GM19467 (cell line): ENCODE results near the gene DEAF1.

Experiments used
- ATAC-seq: cut with Tn5 transposase; IDR thresholded peaks from one replicate; pipeline ENCODE4 v1.9.1; 2021; ENCODE audit warnings: mild to moderate bottlenecking, moderate library complexity; ENCODE audit not compliant: unreplicated experiment

Gene DEAF1

GRCh38 chr11:722346-722811 lies 27.4 kb upstream of the DEAF1 start:
- no peak for ATAC-seq

GRCh38 chr11:721741-722345 lies 26.8 kb upstream of the DEAF1 start:
- ATAC-seq, result no peak

- ATAC-seq, result no peak
Measured at GRCh38 chr11:721247-721740, 26.3 kb upstream of the DEAF1 start.

DNA sequence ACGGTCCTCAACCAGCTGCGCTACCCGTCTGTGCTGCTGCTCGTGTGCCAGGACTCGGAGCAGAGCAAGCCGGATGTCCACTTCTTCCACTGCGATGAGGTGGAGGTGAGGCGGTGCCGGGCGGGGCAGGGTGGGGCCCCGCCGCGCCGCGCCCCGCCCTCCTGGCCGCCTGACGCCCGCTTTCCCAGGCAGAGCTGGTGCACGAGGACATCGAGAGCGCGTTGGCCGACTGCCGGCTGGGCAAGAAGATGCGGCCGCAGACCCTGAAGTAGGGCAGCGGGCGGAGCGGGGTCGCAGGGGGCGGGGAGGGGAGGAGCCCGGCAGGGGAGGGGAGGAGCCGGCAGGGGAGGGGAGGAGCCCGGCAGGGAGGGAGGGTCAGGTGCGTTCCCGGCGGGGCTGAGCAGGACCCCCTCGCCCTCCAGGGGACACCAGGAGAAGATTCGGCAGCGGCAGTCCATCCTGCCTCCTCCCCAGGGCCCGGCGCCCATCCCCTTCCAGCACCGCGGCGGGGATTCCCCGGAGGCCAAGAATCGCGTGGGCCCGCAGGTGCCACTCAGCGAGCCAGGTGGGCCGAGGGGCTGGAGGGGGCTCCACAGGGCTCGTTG lies 25.7 kb upstream of the DEAF1 start:
- ATAC-seq, result no peak

GRCh38 chr11:720017-720641 lies 25.1 kb upstream of the DEAF1 start:
- no peak for ATAC-seq

- ATAC-seq, result no peak
Measured at GRCh38 chr11:719214-720016, 24.4 kb upstream of the DEAF1 start.

DNA sequence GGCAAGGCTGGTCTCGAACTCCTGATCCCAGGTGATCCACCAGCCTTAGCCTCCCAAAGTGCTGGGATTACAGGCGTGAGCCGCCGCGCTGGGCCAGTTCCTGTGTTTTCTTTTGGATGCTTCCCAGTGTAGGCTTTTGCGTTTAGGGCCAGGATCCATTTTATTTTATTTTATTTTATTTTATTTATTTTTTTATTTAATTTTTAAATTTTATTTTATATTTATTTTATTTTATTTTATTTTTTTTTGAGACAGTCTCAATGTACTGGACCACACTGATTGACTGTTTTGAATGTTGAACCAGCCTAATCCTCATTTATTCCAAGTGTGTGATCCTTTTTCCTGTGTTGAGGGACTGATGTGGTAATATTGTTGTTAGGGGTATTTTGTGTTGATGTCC lies 19.4 kb upstream of the DEAF1 start:
- ATAC-seq, result no peak

DNA sequence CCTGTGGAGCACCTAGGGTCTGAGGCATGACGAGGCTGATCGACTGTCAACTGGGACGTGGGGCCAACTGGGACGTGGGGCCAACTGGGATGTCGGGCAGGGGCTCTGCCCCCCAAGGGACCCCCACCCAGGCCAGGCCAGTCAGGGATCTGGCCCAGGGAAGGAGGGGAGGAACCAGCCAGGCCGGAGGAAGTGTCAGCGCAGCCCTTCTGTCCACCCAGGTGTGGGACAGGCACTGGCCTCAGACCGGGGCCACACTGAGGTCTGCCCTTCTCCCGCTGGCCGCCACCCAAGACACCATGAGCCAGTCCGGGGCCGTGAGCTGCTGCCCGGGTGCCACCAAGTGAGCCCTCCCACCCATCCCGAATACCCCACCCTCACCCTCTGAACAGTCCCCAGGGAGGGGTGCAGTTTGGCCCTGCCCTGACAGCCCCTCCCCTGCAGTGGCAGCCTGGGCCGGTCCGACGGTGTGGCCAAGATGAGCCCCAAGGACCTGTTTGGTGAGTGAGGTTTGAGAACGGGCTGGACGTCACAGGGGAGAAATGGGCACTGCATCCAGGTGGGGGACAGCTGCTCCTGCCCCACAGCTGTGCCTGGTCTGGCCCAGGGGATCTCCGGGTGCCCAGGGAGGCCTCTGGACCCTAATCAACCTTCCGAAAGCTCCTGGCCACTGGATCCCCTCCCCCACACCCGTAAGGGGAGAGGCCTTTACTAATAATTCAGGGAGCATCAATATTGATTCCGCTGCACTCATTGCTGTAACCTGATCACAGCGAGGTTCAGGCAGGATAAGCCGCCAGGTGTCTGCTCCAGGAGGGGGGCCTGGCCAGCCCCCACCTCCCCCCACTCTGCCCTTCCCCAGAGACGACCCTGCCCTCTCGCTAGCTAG lies 14.3 kb upstream of the DEAF1 start:
- no peak for ATAC-seq

DNA sequence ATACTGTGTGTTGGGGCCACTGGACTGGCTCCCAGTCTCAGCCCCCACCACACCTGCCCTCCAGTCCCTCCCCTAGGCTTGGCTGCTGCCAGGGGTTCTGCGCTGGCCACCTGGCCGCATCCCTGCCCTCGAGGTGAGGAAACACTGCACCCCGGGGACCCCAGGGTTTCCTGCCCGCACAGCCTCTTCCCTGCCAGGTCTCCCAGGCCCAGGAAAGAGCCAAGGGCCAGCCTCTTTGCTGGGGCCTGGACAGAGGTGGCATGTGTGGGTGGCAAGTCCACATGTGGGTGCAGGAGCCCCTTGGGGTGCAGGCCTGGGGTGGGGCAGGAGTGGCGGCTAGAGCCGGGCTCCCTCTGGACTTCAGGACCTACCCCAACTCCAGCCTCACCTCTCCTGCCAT lies 13.5 kb upstream of the DEAF1 start:
- ATAC-seq, result no peak

GRCh38 chr11:707817-708420 lies 12.9 kb upstream of the DEAF1 start:
- no peak for ATAC-seq

DNA sequence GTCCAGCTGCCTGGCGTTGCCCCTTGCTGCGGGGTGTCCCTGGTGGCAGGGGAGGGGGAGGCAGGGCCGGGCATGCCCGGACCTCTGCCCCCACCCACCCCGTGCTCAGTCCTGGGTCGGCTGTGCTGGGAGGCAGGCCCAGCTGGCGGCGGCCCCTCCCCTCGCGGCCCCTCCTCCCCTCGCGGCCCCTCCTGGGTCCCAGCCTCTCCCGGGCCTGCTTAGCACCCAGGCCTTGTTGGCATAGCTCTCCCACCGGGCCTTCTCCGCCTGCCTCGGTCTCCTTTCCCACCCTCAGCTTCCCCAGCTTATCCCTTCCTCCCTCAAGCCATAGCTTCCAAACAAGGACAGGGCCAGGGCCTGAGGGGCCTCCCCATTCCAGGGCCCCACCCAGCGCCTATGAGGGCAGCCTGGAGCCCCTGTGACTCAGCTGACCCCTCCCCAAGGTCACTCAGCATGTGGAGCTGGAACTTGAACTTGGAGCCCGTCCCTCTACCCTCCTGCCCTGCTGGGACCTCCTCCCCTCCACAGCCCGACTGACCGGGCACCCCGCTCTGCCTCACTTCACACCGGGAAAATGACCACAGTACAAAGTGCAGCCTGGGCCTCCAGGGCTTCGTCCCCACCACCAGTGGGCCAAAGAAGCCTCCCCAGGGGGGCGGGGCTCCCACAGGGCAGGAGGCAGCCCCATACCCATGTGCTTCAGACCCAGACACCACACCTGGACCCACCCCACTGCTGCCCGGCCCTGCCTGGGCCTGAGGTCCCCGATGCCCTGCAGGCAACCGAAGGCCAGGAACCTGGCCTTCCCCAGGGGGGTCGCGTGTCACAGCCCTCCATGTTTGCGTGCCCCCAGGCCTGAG lies 12.2 kb upstream of the DEAF1 start:
- no peak for ATAC-seq

- no peak for ATAC-seq
Measured at GRCh38 chr11:706439-706956, 11.5 kb upstream of the DEAF1 start.

GRCh38 chr11:705646-706438 lies 10.8 kb upstream of the DEAF1 start, which contains the start of gene EPS8L2:
TSS of gene EPS8L2 (plus strand) at chr11:706231. CDS start at chr11:709408, 3,177 bp downstream.
- no peak for ATAC-seq

- no peak for ATAC-seq
Measured at GRCh38 chr11:704781-705645, 10.0 kb upstream of the DEAF1 start.

DNA sequence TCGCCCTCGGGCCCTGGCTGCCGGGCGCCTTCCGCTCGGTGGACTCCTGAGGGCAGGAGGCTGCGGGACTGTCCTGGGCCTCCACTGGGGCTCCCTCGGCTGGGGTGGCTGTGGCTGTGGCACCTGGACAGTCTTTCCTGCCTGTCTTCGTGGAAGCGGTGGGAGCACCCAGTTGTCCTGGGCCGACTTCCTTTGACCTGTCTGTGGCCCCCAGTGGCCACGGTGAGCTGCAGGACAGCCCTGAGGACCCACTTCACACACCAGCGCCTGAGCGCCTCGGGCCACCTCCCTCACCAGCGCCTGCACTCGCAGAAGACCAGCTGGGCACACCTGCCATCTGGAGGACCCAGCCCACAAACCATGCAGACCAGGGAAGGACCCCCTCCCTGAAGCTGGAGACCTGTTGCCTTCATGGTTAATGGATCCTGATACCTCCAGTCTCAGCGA lies 9.2 kb upstream of the DEAF1 start:
- ATAC-seq, result no peak

DNA sequence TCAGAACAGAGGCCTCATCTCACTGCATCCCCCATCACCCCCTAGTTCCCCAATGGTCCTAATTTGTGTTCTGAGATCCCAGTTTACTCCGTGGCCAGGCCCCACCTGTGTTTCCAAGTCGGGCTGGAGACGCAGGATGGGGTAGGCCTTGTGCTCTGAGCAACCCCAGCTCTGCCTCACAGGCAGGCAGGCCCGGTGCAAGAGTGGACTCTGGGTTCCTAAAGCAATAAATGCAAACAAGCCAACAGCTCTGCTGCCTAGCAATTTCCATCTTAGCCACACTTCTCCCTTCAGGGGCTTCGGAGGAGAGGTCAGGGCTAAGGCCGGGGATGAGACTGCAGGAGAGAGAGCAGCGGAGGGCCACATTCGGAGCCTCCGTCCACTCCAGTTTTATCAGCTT lies 8.5 kb upstream of the DEAF1 start:
- no peak for ATAC-seq
